ENCODE measurements around the gene ADCY4.

The ADCY4 gene

GRCh38 chr14:24337824-24338175 lies 2.9 kb upstream of the ADCY4 start:
- no peak for DNase-seq

GRCh38 chr14:24337144-24337823 lies 2.4 kb upstream of the ADCY4 start:
- DNase-seq, result no peak

- DNase-seq, result no peak
These were observed 745 bp upstream of the ADCY4 start for GRCh38 chr14:24335461-24336171.

DNA sequence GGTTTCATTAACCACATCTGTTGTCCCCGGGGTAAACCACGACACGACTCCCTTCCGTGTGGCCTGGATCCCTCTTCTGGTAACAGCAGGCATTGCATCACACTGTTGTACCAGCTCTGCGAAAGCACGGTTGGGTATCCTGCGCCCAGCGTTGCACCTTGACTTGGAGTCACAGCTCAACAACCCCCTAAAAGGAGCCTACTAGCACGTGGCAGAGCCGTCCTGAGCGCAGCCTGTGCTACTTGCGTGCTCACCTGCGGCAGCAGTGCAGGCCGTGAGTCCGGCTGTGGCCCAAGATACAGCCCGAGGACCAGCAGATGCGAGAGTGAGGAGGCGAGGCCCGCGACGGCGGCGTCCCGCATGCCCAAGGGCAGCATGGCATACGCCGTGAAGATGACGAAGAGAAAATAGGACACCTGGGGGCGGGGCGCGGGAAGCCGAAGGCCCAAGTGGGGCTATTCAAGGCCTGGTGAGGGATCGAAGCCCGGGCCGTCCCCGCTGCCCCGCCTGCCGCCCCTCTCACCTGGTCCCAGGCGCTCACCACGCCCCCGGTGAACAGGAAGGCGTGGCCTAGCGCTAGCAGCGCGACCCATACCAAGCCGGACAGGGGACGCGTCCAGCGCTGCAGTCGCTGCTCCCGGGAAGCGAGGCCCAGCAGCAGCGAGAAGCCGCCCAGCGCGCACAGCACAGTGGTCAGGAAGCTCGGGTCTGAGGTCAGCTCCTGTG lies 2.4 kb downstream of the ADCY4 start:
- peak; percentile 92 for DNase-seq

DNA sequence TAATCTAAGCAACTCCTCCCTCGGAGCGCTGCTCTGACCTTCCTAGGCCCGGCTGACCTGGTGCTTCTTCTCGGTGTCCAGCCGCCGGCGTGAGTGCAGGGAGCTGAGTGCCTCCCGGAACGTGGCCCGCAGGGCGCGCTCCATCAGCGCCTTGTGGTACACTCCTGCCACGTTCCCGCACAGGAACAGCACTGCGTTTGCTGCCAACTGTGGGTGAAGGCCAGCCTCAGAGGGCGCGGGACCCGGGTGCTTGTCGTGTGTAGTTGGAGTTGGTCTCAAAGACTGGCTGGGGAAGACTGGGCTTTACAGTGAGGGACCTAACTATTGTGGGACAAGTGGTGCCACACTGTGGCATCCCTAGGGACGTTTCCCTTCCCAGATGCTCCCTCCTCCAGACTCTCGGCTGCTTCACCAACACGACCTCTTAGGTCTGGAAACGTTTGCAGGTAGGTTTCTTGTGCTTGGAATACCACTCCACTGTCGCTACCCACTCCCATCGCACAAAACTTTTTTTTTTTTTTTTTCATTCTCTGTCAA lies 3.1 kb downstream of the ADCY4 start:
- DNase-seq, result no peak

DNA sequence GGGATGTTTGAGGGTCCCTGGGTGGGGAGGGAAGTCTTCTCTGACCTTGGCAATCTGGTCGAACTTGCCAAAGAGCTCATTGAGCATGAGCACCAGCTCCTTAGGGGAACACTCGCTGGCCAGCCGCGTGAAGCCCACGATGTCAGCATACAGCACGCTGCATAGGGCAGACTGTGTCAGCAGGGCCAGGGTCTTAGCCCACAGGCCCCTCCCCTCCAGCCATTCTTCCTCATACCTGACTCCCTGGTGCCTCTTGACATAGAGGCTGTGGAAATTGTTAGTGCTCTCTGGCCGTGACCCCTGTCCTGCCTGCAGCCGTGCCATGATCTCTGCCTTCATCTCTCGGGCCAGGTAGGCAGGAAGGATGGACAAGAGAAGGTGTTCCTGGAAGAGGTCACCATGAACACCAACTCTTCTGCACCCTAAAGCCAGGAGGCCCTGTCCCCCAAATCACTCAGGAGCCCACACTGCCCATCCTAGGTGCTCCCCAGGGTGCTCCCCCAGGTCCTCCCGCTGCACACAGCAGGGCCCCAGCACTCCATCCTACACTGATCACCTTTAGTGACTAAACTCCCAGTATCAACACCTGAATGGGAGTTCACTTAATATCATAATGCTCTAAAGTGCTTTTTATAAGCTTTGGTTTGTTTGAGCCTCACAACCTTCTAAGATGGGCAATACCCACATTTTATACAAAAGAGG lies 3.7 kb downstream of the ADCY4 start:
- no peak for DNase-seq

DNA sequence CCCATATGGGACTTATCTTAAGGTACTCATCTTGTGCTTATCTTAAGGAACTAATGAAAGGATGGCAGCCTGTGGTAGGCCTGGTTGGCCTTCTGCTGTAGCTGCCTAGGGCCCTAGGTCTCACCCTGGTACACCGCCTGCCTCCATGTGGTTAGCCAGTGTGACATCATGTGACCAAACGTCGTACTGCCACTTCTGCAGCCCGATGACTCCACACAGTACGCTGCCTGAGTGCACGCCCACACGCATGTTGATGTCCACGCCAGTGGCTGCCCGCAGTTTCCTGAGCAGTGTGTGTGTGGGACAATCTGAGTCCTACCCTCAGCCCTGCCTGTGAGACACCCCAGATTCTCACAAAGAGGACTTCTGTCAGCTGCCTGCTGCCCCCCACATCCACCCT lies 5.1 kb downstream of the ADCY4 start:
- peak; percentile 76 for DNase-seq

GRCh38 chr14:24329073-24329663 lies 5.7 kb downstream of the ADCY4 start:
- DNase-seq, result no peak

DNA sequence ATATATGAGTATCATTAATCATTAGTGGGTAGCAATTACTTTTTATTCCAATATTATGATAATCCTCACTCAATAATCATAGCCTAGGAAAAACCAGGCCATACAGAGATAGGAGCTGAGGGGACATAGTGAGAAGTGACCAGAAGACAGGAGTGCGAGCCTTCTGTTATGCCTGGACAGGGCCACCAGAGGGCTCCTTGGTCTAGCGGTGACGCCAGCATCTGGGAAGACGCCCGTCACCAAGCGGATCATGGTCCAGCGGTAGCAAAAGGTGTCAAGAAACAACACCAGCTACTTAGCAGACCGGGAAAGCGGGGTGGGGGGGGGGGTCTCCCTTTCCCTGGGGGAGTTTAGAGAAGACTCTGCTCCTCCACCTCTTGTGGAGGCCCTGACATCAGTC lies 7.0 kb downstream of the ADCY4 start:
- DNase-seq, result peak; percentile 27

GRCh38 chr14:24327303-24327702 lies 7.6 kb downstream of the ADCY4 start:
- no peak for DNase-seq

DNA sequence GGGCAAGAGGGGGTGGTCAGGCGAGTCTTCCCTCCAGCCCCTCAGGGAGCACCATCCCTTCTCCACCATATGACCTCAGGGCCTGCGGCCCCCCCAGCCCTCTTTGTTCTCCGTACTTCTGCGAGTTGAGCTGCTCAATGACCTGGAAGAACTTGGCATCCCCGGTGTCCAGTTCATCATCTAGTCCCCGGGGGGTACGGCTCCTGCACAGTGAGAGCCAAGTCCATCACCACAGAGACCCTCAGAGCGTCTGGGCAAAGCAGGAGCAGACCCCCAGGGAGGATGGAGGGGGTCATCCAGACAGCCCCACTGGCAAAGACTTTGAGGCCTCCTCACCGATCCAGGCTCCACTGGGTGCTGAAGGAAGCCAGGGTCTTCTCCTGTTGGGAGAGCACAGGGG lies 8.9 kb downstream of the ADCY4 start:
- no peak for DNase-seq

GRCh38 chr14:24325041-24325530 lies 9.8 kb downstream of the ADCY4 start:
- no peak for DNase-seq

DNA sequence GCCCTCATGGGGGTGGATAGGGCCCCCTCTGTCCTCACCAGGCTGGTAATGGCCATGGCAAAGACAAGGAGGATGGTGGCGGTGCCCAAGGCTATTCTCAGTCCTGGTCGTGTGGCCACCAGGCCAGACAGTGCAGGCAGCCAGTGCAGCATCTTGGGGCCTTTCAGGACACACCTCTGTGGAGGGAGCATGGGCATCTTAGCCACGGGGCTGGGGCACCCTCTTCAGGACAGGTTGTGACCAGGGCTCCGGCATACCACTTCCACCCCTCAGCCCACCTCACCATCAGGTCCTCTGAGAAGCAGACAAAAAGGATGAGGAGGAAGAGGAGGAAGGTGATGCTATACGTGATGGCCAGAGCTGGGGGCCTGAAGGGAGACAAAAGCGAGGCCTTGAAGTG lies 10.8 kb downstream of the ADCY4 start:
- no peak for DNase-seq

- no peak for DNase-seq
These were observed 11.5 kb downstream of the ADCY4 start for GRCh38 chr14:24323341-24323740.

DNA sequence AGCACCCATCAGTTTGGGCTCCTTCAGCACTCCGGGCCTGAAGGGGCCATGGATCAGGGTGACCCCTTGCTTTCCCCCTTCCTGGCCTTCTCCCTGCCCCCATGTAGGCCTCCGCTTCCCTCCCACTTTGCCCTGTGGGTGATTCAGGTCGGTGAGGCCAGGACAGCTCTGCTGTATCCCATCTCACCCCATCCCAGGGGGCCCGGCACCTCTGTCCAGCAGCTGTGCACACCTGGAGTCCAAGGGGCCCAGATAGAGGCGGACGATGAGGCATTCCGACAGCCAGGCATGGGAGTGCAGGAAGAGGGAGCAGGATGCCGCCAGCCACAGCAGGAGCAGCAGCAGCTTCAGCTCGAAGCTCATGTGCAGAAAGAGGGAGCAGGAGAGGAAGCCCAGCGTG lies 12.2 kb downstream of the ADCY4 start:
- DNase-seq, result no peak

- DNase-seq, result no peak
These were observed 13.5 kb downstream of the ADCY4 start for GRCh38 chr14:24321212-24321975.

DNA sequence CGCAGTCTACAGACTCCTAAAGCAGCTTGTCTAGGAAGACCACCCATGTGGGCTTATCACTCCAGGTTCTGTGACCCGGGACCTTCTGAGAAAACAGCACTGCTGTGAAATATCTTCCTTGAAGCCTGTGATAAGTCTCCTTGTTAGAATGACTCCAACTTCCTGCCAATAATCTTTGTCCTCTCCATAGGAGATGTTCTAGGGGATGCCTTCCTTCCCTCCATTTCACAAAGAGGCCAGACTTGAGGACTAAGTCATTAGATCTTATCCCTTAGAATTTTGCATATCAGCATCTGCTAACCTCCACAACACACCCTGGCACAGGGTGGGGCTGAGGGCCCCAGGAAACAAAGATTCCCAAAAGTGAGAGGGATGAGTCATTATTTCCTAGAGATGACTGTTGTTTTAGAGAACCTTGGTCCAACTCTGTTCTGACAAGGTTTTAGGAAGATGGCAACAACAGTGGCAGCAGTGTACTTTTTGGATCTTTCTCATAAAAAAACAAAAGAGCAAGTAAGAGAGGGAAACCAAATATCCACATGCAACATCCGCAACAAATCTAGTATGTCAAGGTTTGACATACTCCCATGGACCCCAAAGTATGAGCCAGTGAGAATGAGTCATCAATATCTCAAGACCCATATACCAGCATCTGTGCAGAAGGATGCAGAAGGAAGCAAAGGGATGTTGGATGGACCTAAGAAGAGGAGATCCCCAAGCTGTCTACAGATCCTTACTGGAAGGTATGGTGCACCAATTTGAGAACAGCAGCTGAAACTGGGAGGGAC lies 17.5 kb downstream of the ADCY4 start:
- no peak for DNase-seq

DNA sequence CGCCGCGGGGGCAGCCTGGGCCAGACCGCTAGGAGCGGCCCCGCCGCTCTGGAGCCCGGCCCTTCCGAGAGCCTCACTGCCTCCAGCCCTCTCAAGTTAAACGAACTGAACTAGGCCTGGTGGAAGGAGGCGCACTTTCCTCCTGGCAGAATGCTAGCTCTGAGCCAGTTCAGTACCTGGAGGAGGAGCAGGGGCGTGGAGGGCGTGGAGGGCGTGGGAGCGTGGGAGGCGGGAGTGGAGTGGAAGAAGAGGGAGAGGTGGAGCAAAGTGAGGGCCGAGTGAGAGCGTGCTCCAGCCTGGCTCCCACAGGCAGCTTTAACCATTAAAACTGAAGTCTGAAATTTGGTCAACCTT lies 18.3 kb downstream of the ADCY4 start:
- DNase-seq, result no peak

DNA sequence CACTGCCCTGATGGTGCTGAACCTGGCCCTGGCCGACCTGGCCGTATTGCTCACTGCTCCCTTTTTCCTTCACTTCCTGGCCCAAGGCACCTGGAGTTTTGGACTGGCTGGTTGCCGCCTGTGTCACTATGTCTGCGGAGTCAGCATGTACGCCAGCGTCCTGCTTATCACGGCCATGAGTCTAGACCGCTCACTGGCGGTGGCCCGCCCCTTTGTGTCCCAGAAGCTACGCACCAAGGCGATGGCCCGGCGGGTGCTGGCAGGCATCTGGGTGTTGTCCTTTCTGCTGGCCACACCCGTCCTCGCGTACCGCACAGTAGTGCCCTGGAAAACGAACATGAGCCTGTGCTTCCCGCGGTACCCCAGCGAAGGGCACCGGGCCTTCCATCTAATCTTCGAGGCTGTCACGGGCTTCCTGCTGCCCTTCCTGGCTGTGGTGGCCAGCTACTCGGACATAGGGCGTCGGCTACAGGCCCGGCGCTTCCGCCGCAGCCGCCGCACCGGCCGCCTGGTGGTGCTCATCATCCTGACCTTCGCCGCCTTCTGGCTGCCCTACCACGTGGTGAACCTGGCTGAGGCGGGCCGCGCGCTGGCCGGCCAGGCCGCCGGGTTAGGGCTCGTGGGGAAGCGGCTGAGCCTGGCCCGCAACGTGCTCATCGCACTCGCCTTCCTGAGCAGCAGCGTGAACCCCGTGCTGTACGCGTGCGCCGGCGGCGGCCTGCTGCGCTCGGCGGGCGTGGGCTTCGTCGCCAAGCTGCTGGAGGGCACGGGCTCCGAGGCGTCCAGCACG lies 18.9 kb downstream of the ADCY4 start:
- no peak for DNase-seq

DNA sequence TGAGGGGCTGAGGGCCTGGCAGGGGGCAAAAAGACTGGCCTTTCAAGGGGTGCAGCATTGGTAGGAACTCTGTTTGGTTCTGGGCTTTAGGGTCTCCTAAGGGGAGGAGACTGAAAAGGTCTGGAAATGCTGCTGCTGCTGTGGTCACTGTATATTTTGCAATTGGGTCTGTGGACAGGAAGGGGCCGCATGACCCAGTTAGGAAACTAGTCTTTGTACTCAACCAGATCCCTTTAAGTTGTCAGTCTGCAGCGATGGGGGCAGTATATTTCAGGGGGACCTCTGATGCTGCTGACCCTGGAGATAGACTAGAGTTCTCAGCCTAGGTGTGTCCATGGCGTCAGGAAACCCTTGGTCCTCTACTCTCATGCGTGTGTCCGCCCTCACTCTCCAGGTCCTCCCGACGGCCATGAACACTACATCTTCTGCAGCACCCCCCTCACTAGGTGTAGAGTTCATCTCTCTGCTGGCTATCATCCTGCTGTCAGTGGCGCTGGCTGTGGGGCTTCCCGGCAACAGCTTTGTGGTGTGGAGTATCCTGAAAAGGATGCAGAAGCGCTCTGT lies 19.5 kb downstream of the ADCY4 start:
- DNase-seq, result no peak

All from CD4-positive, alpha-beta T cell treated with Interleukin-12 subunit alpha and Interleukin-12 subunit beta, for 1 hour (primary cell).